ENCODE data around the gene HGS.

DNA sequence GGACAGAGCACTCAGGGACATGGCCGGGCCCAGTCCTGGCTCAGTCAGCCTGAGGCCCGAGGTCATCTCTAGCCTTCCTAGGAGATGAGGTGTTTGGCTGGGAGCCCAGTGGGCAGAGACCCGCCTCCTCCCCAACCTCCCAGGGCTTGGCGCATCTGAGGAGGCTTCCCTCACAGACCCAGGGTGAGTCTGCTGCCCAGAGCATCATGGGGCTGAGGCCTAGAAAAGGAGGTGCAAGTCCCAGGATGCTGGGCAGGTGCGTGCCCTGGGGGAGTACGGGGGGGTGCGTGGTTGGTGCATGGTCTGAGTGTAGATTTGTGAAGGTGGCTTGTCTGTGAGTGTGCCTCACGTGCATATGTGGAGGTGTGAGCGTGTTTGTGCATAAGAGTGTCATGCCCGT, 32.1 kb upstream of the HGS start:
- TF ChIP-seq, protein P1, sequence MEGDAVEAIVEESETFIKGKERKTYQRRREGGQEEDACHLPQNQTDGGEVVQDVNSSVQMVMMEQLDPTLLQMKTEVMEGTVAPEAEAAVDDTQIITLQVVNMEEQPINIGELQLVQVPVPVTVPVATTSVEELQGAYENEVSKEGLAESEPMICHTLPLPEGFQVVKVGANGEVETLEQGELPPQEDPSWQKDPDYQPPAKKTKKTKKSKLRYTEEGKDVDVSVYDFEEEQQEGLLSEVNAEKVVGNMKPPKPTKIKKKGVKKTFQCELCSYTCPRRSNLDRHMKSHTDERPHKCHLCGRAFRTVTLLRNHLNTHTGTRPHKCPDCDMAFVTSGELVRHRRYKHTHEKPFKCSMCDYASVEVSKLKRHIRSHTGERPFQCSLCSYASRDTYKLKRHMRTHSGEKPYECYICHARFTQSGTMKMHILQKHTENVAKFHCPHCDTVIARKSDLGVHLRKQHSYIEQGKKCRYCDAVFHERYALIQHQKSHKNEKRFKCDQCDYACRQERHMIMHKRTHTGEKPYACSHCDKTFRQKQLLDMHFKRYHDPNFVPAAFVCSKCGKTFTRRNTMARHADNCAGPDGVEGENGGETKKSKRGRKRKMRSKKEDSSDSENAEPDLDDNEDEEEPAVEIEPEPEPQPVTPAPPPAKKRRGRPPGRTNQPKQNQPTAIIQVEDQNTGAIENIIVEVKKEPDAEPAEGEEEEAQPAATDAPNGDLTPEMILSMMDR (IDR thresholded peaks at IDR 0.05) = no peak
- TF ChIP-seq POLR2A (IDR thresholded peaks at IDR 0.05) (no peak), POLR2AphosphoS5 (IDR thresholded peaks at IDR 0.05) (no peak)

Data from prostate gland (tissue), 2 donors.